Vagina (tissue), 2 donors: ENCODE results near the gene MSMB. TPM values are rescaled to one million over a fixed set of nuclear protein-coding genes. Genes with fewer than 3 reads are reported as not detected.
A peak's percentile ranks its signal among the peaks of the same experiment; 100 is the strongest.

Source experiments
- DNase-seq, 2 donors: peaks; one replicate each; pipeline ENCODE4 v3.0.0-alpha.2; 2017; ENCODE audit errors: extremely low spot score in 2 of 2
- H3K27ac ChIP-seq: fragments of 200-600 bp; sonication (generic); one replicate; pipeline ENCODE4 v1.5.1; 2019
- H3K27me3 ChIP-seq: fragments of 200-600 bp; sonication (generic); one replicate; pipeline ENCODE4 v1.5.1; 2019
- H3K36me3 ChIP-seq, 2 donors: fragments of 200-600 bp; sonication (generic); one replicate each; pipeline ENCODE4 v1.5.1; 2017 to 2019
- H3K4me1 ChIP-seq: fragments of 200-600 bp; sonication (generic); one replicate; pipeline ENCODE4 v1.5.1; 2019
- H3K4me3 ChIP-seq, 2 donors: fragments of 200-600 bp; sonication (generic); 1 replicate in 1 of 2; 2 replicates in 1 of 2; pipeline ENCODE4 v1.5.1; 2016 to 2019
- H3K9me3 ChIP-seq: fragments of 200-600 bp; sonication (generic); one replicate; pipeline ENCODE4 v1.5.1; 2019
- POLR2A ChIP-seq, 2 donors: fragments of 450-650 bp; IDR thresholded peaks; one replicate each; pipeline ENCODE4 v1.6.1; 2017; ENCODE audit warnings: antibody characterized with exemption in 2 of 2, mild to moderate bottlenecking in 2 of 2, moderate library complexity in 2 of 2
- POLR2AphosphoS5 ChIP-seq, 2 donors: sonication (generic); formaldehyde crosslinking; IDR thresholded peaks; one replicate each; pipeline ENCODE4 v1.9.0; 2017; ENCODE audit warnings: antibody characterized with exemption in 2 of 2, mild to moderate bottlenecking in 2 of 2, low read depth in 1 of 2; ENCODE audit not compliant: insufficient read depth in 1 of 2
- intact Hi-C: fragments of 100-400 bp; cut with DNase I; formaldehyde crosslinking; loops from one replicate; pipeline ENCODE4 v1.15.1; 2023
- total RNA-seq: library from RNA; depleted of rRNA; stranded (reverse); fragments of >200 nt; gene quantifications from one replicate; pipeline ENCODE4 v1.2.3, GENCODE V29; 2016
- TF ChIP-seq, protein P1 (sequence below), 3 experiments: fragments of 450-650 bp in 2 of 3; fragments of 200-600 bp in 1 of 3; sonication (generic) in 1 of 3; IDR thresholded peaks; one replicate each; pipeline ENCODE4 v1.5.1; 2017 to 2019; ENCODE audit warnings: antibody characterized with exemption in 3 of 3, mild to moderate bottlenecking in 2 of 3, moderate library complexity in 2 of 3

The MSMB gene
- total RNA-seq, 1 donor from 2014 or later: not detected

DNA sequence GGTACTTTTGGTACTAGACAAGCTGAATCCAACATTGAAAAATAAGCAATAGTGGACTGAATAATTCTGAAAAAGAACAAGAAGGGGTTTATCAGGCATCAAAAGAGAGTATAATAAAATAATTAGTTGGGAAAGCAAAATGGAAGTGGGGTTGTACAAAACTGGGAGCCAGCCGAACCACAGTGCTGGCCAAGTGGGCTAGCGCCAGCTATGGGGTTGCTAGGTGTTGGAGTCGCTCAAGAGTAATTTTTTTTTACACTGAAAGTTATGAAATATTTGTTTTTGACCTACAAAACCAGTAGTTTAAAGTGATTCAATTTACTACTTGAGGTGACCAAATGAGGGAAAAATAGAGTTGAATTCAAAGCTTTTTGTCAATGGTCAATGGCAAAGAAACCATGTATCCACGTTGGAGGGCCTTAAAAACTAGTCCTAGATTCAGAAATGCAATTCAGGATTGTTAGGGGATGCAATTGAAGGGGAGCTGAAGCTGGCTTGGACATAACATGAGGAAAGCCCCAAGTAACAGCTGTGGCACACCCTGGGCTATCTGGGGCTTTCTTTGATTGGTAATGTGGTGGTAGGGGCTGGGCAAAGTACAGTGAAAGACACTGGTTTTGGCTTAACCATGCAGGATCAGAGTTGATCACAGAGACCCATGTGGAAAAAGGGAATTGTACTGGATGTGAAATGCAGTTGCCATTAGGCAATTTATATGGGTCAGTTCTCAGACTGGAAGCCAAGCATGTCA, 28.3 kb upstream of the MSMB start:
- no peaks in the 10 kb centered on the region for H3K9me3 ChIP-seq
- TF ChIP-seq POLR2A (IDR thresholded peaks at IDR 0.05): no peak
- TF ChIP-seq, protein P1, sequence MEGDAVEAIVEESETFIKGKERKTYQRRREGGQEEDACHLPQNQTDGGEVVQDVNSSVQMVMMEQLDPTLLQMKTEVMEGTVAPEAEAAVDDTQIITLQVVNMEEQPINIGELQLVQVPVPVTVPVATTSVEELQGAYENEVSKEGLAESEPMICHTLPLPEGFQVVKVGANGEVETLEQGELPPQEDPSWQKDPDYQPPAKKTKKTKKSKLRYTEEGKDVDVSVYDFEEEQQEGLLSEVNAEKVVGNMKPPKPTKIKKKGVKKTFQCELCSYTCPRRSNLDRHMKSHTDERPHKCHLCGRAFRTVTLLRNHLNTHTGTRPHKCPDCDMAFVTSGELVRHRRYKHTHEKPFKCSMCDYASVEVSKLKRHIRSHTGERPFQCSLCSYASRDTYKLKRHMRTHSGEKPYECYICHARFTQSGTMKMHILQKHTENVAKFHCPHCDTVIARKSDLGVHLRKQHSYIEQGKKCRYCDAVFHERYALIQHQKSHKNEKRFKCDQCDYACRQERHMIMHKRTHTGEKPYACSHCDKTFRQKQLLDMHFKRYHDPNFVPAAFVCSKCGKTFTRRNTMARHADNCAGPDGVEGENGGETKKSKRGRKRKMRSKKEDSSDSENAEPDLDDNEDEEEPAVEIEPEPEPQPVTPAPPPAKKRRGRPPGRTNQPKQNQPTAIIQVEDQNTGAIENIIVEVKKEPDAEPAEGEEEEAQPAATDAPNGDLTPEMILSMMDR (IDR thresholded peaks at IDR 0.05): no peak
- no peak for TF ChIP-seq POLR2AphosphoS5 (IDR thresholded peaks at IDR 0.05; ENCODE audit: insufficient read depth in 1 of 2, low read depth in 1 of 2)
- H3K4me1 ChIP-seq: no peaks in the 10 kb centered on the region
- H3K36me3 ChIP-seq: no peaks in the 10 kb centered on the region
- peak in 1 of 2 donors; percentile 16 for DNase-seq
- no peaks in the 10 kb centered on the region for H3K27me3 ChIP-seq
- intact Hi-C loops: no loop called here
- no peak overlapping the region for H3K4me3 ChIP-seq
- no peak overlapping the region for H3K27ac ChIP-seq

DNA sequence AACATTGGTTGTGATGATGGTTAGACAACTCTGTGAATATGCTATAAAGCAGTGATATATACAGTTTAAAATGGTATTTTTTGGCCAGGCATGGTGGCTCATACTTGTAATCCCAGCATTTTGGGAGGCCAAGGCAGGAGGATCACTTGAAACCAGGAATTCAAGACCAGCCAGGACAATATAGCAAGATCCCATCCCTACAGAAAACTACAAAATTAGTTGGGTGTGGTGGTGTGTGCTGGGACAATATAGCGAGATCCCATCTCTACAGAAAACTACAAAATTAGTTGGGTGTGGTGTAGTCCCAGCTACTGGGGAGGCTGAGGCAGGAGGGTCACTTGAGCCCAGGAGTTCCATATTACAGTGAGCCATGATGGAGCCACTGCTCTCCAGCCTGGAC, 27.5 kb upstream of the MSMB start:
- intact Hi-C loops: no loop called here
- peak in 1 of 2 donors; percentile 20 for DNase-seq

DNA sequence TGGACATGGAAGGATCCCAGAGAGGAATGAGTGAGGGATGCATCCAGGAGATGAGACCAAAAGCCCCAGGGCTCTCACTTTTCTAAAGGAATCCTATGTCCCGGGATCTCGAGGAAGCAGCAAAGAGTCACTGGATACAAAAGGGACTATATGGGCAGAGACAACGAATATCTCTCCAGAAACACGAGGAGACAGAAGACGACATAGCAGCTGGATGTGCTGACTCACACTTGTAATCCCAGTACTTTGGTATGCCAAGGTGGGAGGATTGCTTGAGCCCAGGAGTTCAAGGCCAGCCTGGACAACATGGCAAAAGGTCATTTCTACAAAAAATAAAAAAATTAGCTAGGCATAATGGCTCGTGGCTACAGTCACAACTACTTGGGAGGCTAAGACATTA, 24.7 kb upstream of the MSMB start:
- no peaks in the 10 kb centered on the region for H3K27me3 ChIP-seq
- H3K4me3 ChIP-seq: no peak overlapping the region
- no peaks in the 10 kb centered on the region for H3K36me3 ChIP-seq
- no peak for TF ChIP-seq POLR2A (IDR thresholded peaks at IDR 0.05)
- no peaks in the 10 kb centered on the region for H3K4me1 ChIP-seq
- H3K27ac ChIP-seq: no peak overlapping the region
- no peak for DNase-seq
- intact Hi-C loops: no loop called here
- H3K9me3 ChIP-seq: no peaks in the 10 kb centered on the region

More for the DNA sequence above, 27.5 kb upstream of the MSMB start:
- Histone ChIP-seq H3K36me3 (no peaks in the 10 kb centered on the region), H3K4me1 (no peaks in the 10 kb centered on the region), H3K9me3 (no peaks in the 10 kb centered on the region), H3K27me3 (no peaks in the 10 kb centered on the region), H3K4me3 (no peak overlapping the region), H3K27ac (no peak overlapping the region)
- TF ChIP-seq, protein P1 (IDR thresholded peaks at IDR 0.05): no peak
- TF ChIP-seq POLR2A (IDR thresholded peaks at IDR 0.05) (no peak), POLR2AphosphoS5 (IDR thresholded peaks at IDR 0.05; ENCODE audit: insufficient read depth in 1 of 2, low read depth in 1 of 2) (no peak)

DNA sequence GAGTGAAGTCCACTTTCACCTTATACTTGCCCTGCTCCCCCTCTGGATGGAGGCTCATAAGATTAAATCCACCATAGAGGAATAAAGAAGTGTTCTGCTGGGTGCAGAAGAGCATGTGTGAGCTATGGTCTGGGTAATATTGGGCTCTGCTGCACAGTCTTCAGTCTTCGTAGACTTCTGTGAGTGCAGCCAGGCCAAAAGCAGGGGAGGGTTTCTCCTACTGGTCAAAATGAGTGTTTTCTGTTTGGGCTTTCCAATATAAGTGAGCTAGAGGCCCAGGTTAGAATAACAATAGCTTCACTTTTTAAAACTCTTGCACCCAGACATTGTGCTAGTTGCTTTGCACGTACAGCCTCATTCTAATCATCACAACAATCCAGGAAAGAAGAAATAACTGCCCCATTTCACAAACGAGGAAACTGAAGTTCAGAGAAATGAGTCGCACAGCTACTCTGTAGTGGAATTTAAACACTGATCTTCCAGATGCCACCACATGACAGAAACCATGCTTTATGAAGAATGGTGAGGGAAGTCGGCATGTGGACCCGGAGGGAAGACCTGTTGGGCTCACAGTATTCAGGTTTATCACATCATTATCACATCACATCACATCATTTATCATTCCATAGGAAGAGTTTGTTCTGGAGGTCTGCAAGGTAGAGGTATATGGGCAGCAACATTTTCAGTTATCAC, 23.8 kb upstream of the MSMB start:
- intact Hi-C loops: no loop called here
- no peak overlapping the region for H3K27ac ChIP-seq
- H3K4me3 ChIP-seq: no peak overlapping the region
- no peaks in the 10 kb centered on the region for H3K36me3 ChIP-seq
- no peaks in the 10 kb centered on the region for H3K27me3 ChIP-seq
- DNase-seq: no peak
- no peaks in the 10 kb centered on the region for H3K4me1 ChIP-seq
- H3K9me3 ChIP-seq: no peaks in the 10 kb centered on the region
- no peak for TF ChIP-seq POLR2AphosphoS5 (IDR thresholded peaks at IDR 0.05; ENCODE audit: insufficient read depth in 1 of 2, low read depth in 1 of 2)

DNA sequence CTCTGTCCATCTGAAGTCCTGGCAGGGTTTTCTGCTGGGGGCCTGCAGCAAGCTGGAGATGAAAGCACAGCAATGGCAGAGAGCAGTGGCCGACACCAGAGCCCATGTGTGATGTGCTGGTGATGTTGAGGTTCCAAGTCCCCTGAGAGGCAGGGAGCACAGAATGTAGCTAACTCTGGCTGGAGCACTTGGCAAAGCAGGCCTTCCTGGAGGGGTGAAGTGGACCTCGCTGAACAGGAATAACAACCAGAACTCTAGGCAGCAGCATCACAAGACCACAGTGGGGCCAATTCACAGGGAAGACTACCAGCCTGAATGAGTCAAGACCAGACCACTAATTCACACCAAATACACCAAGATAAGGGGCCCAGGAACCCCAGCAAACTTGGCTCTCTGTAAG, 22.8 kb upstream of the MSMB start:
- H3K27ac ChIP-seq: no peak overlapping the region
- H3K4me1 ChIP-seq: no peaks in the 10 kb centered on the region
- TF ChIP-seq POLR2A (IDR thresholded peaks at IDR 0.05): no peak
- no peak for TF ChIP-seq POLR2AphosphoS5 (IDR thresholded peaks at IDR 0.05; ENCODE audit: insufficient read depth in 1 of 2, low read depth in 1 of 2)
- TF ChIP-seq, protein P1 (IDR thresholded peaks at IDR 0.05): no peak
- H3K9me3 ChIP-seq: no peaks in the 10 kb centered on the region
- H3K36me3 ChIP-seq: no peaks in the 10 kb centered on the region
- intact Hi-C loops: no loop called here
- no peaks in the 10 kb centered on the region for H3K27me3 ChIP-seq
- DNase-seq: no peak
- no peak overlapping the region for H3K4me3 ChIP-seq

DNA sequence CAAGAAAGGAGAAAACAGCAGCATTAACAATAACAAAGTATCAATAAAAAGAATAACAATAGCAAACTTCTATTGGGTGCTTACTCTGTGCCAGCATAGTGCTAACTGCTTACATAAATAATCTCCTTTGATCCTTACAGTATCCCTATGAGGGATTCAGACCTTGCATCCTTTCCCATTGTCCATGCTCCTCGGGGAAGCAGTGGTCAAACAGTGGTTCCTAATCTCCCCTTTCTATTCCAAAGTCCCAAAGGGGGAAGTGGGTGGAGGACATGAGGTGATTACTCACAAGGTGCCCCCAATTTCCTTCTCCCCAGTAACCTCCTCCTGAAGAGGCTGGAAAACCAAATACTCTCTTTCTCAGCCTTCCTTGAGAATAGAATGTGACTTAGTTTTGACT, 22.0 kb upstream of the MSMB start:
- no peaks in the 10 kb centered on the region for H3K9me3 ChIP-seq
- intact Hi-C loops: no loop called here
- no peaks in the 10 kb centered on the region for H3K4me1 ChIP-seq
- H3K36me3 ChIP-seq: no peaks in the 10 kb centered on the region
- no peak overlapping the region for H3K27ac ChIP-seq
- DNase-seq: peak in 1 of 2 donors; percentile 5
- H3K4me3 ChIP-seq: no peak overlapping the region
- TF ChIP-seq POLR2A (IDR thresholded peaks at IDR 0.05) (no peak), POLR2AphosphoS5 (IDR thresholded peaks at IDR 0.05; ENCODE audit: insufficient read depth in 1 of 2, low read depth in 1 of 2) (no peak)
- TF ChIP-seq, protein P1 (IDR thresholded peaks at IDR 0.05): no peak
- no peaks in the 10 kb centered on the region for H3K27me3 ChIP-seq
